Activated T-helper 1 cell treated with anti-CD3 and anti-CD28 coated beads, Interleukin-12 subunit alpha, Interleukin-12 subunit beta, Interleukin-2, Interleukin-4 antibody, amounts not matched to agents 30 ng/mL and 10 ng/mL and 1 ng/mL, durations not matched to agents 14 hours and 24 hours and 36 hours (primary cell): ENCODE measurements around the gene KBTBD8. TPM values are rescaled to one million over a fixed set of nuclear protein-coding genes. Genes with fewer than 3 reads are reported as not detected.
A peak's percentile ranks its signal among the peaks of the same experiment; 100 is the strongest.

Source experiments
- DNase-seq: peaks from one replicate; pipeline ENCODE4 v3.0.0; 2021; ENCODE audit warnings: low spot score
- H3K27ac Mint-ChIP-seq: one replicate; pipeline ENCODE4 v1.8.0; 2021; ENCODE audit warnings: mild to moderate bottlenecking, mixed read lengths
- H3K27me3 Mint-ChIP-seq: one replicate; pipeline ENCODE4 v1.8.0; 2022; ENCODE audit warnings: mild to moderate bottlenecking, moderate library complexity, mixed read lengths; ENCODE audit not compliant: insufficient read depth
- H3K36me3 Mint-ChIP-seq: one replicate; pipeline ENCODE4 v1.8.0; 2021; ENCODE audit warnings: low read depth, mixed read lengths
- H3K4me1 Mint-ChIP-seq: one replicate; pipeline ENCODE4 v1.8.0; 2021; ENCODE audit warnings: low read depth, mixed read lengths
- H3K4me3 Mint-ChIP-seq: one replicate; pipeline ENCODE4 v1.8.0; 2021; ENCODE audit warnings: mild to moderate bottlenecking, moderate library complexity, mixed read lengths
- H3K9me3 Mint-ChIP-seq: one replicate; pipeline ENCODE4 v1.8.0; 2021; ENCODE audit warnings: mixed read lengths
- intact Hi-C: fragments of 100-400 bp; cut with micrococcal nuclease; formaldehyde crosslinking; loops from one replicate; pipeline ENCODE4 v1.15.1; 2024
- total RNA-seq: library from RNA; stranded (reverse); gene quantifications from 2 replicates; pipeline ENCODE4 v1.2.3, GENCODE V29; 2022

KBTBD8 gene
- total RNA-seq, 1 donor from 2014 or later: 18.3 TPM

GRCh38 chr3:66983101-66983500, 15.0 kb upstream of the KBTBD8 start:
- Mint-ChIP-seq H3K36me3 (no peaks in the 10 kb centered on the region), H3K9me3 (no peaks in the 10 kb centered on the region), H3K27ac (no peak overlapping the region), H3K4me1 (no peaks in the 10 kb centered on the region), H3K4me3 (no peak overlapping the region), H3K27me3 (peaks cover 9% of the 10 kb centered on the region)
- DNase-seq: no peak
- intact Hi-C loops: no loop called here

- intact Hi-C loops: no loop called here
- H3K4me1 Mint-ChIP-seq: peaks cover 4% of the 10 kb centered on the region
Measured at GRCh38 chr3:66985336-66985920, 12.7 kb upstream of the KBTBD8 start.

GRCh38 chr3:66986406-66986805, 11.7 kb upstream of the KBTBD8 start:
- DNase-seq: no peak
- no peaks in the 10 kb centered on the region for H3K9me3 Mint-ChIP-seq
- H3K4me1 Mint-ChIP-seq: peaks cover 5% of the 10 kb centered on the region
- intact Hi-C loops: no loop called here
- peaks cover 6% of the 10 kb centered on the region for H3K27me3 Mint-ChIP-seq
- H3K4me3 Mint-ChIP-seq: no peak overlapping the region
- H3K36me3 Mint-ChIP-seq: no peaks in the 10 kb centered on the region
- H3K27ac Mint-ChIP-seq: no peak overlapping the region

More at GRCh38 chr3:66985336-66985920, 12.7 kb upstream of the KBTBD8 start:
- no peaks in the 10 kb centered on the region for H3K36me3 Mint-ChIP-seq
- H3K4me3 Mint-ChIP-seq: no peak overlapping the region
- H3K27me3 Mint-ChIP-seq: peaks cover 6% of the 10 kb centered on the region
- no peaks in the 10 kb centered on the region for H3K9me3 Mint-ChIP-seq
- DNase-seq: no peak
- no peak overlapping the region for H3K27ac Mint-ChIP-seq

GRCh38 chr3:66989241-66989640, 8.9 kb upstream of the KBTBD8 start:
- Mint-ChIP-seq H3K4me3 (no peak overlapping the region), H3K4me1 (peaks cover 5% of the 10 kb centered on the region), H3K27ac (no peak overlapping the region), H3K36me3 (no peaks in the 10 kb centered on the region), H3K9me3 (no peaks in the 10 kb centered on the region), H3K27me3 (peaks cover 7% of the 10 kb centered on the region)
- no peak for DNase-seq
- intact Hi-C loops: no loop called here

GRCh38 chr3:66989860-66990696, 8.0 kb upstream of the KBTBD8 start:
- H3K9me3 Mint-ChIP-seq: no peaks in the 10 kb centered on the region

GRCh38 chr3:66991459-66991858, 6.6 kb upstream of the KBTBD8 start:
- DNase-seq: no peak
- Mint-ChIP-seq H3K4me3 (no peak overlapping the region), H3K9me3 (no peaks in the 10 kb centered on the region), H3K27ac (no peak overlapping the region), H3K4me1 (peaks cover 5% of the 10 kb centered on the region), H3K36me3 (no peaks in the 10 kb centered on the region), H3K27me3 (peaks cover 14% of the 10 kb centered on the region)
- intact Hi-C loops: no loop called here

More at GRCh38 chr3:66989860-66990696, 8.0 kb upstream of the KBTBD8 start:
- no peak for DNase-seq
- H3K4me1 Mint-ChIP-seq: peaks cover 5% of the 10 kb centered on the region
- intact Hi-C loops: no loop called here
- no peak overlapping the region for H3K27ac Mint-ChIP-seq
- no peaks in the 10 kb centered on the region for H3K36me3 Mint-ChIP-seq
- H3K4me3 Mint-ChIP-seq: no peak overlapping the region
- H3K27me3 Mint-ChIP-seq: peaks cover 13% of the 10 kb centered on the region

- Mint-ChIP-seq H3K4me3 (no peak overlapping the region), H3K4me1 (peaks cover 12% of the 10 kb centered on the region), H3K27me3 (peaks cover 14% of the 10 kb centered on the region), H3K36me3 (no peaks in the 10 kb centered on the region), H3K9me3 (no peaks in the 10 kb centered on the region), H3K27ac (no peak overlapping the region)
- intact Hi-C loops: no loop called here
- DNase-seq: no peak
Measured at GRCh38 chr3:66993082-66993481, 5.0 kb upstream of the KBTBD8 start.

- Mint-ChIP-seq H3K4me1 (peaks cover 20% of the 10 kb centered on the region), H3K27ac (no peak overlapping the region), H3K4me3 (no peak overlapping the region), H3K9me3 (no peaks in the 10 kb centered on the region), H3K36me3 (peaks cover 2% of the 10 kb centered on the region), H3K27me3 (peaks cover 14% of the 10 kb centered on the region)
- intact Hi-C loops: no loop called here
- no peak for DNase-seq
Measured at GRCh38 chr3:66994588-66994987, 3.5 kb upstream of the KBTBD8 start.

- DNase-seq: no peak
- H3K9me3 Mint-ChIP-seq: no peaks in the 10 kb centered on the region
- H3K36me3 Mint-ChIP-seq: peaks cover 2% of the 10 kb centered on the region
Measured at GRCh38 chr3:66996696-66997095, 1.4 kb upstream of the KBTBD8 start.

GRCh38 chr3:66997560-66998112, 471 bp upstream of the KBTBD8 start:
- DNase-seq: no peak
- peaks cover 14% of the 10 kb centered on the region for H3K27me3 Mint-ChIP-seq
- H3K27ac Mint-ChIP-seq: peak overlapping the region; percentile 88
- intact Hi-C loops: loop anchor here (1.0 to 2.0 kb wide), 9 partner anchors 25 to 1060 kb away; partner anchors contain the start of gene LRIG1
- peaks cover 32% of the 10 kb centered on the region for H3K4me1 Mint-ChIP-seq
- no peaks in the 10 kb centered on the region for H3K9me3 Mint-ChIP-seq
- H3K4me3 Mint-ChIP-seq: peak overlapping the region; percentile 95
- H3K36me3 Mint-ChIP-seq: peaks cover 4% of the 10 kb centered on the region

More at GRCh38 chr3:66996696-66997095, 1.4 kb upstream of the KBTBD8 start:
- H3K4me3 Mint-ChIP-seq: no peak overlapping the region
- peaks cover 14% of the 10 kb centered on the region for H3K27me3 Mint-ChIP-seq
- H3K4me1 Mint-ChIP-seq: peaks cover 30% of the 10 kb centered on the region
- intact Hi-C loops: no loop called here
- no peak overlapping the region for H3K27ac Mint-ChIP-seq

GRCh38 chr3:66998904-66999235, 763 bp downstream of the KBTBD8 start:
- H3K36me3 Mint-ChIP-seq: peaks cover 15% of the 10 kb centered on the region
- H3K4me3 Mint-ChIP-seq: peak overlapping the region; percentile 95

GRCh38 chr3:67000009-67000408, 1.9 kb downstream of the KBTBD8 start:
- Mint-ChIP-seq H3K9me3 (no peaks in the 10 kb centered on the region), H3K27ac (peak overlapping the region; percentile 48), H3K4me1 (peaks cover 48% of the 10 kb centered on the region), H3K36me3 (peaks cover 21% of the 10 kb centered on the region), H3K27me3 (peaks cover 3% of the 10 kb centered on the region), H3K4me3 (peak overlapping the region; percentile 45)
- DNase-seq: no peak
- intact Hi-C loops: no loop called here

More at GRCh38 chr3:66998904-66999235, 763 bp downstream of the KBTBD8 start:
- intact Hi-C loops: loop anchor here (1.0 to 2.0 kb wide), 9 partner anchors 27 to 1058 kb away; partner anchors contain the start of gene LRIG1
- Mint-ChIP-seq H3K27me3 (peaks cover 9% of the 10 kb centered on the region), H3K9me3 (no peaks in the 10 kb centered on the region), H3K4me1 (peaks cover 39% of the 10 kb centered on the region), H3K27ac (peak overlapping the region; percentile 86)
- no peak for DNase-seq
